Gastrocnemius medialis (tissue), 4 donors: Measurements from ENCODE around the gene MORN1.

Experiments
- POLR2A ChIP-seq, 2 donors: fragments of 450-650 bp; IDR thresholded peaks; one replicate each; pipeline ENCODE4 v1.6.1; 2017; ENCODE audit warnings: antibody characterized with exemption in 2 of 2, mild to moderate bottlenecking in 2 of 2, moderate library complexity in 2 of 2
- TF ChIP-seq, protein P1 (sequence below), 5 experiments: fragments of 450-650 bp in 3 of 5; fragments of 200-600 bp in 2 of 5; sonication (generic) in 2 of 5; IDR thresholded peaks in 4 of 5; conservative IDR thresholded peaks in 1 of 5; 1 replicate in 4 of 5; 2 replicates in 1 of 5; pipeline ENCODE4 v1.5.1; 2016 to 2019; ENCODE audit warnings: antibody characterized with exemption in 5 of 5, mild to moderate bottlenecking in 3 of 5, moderate library complexity in 3 of 5

DNA sequence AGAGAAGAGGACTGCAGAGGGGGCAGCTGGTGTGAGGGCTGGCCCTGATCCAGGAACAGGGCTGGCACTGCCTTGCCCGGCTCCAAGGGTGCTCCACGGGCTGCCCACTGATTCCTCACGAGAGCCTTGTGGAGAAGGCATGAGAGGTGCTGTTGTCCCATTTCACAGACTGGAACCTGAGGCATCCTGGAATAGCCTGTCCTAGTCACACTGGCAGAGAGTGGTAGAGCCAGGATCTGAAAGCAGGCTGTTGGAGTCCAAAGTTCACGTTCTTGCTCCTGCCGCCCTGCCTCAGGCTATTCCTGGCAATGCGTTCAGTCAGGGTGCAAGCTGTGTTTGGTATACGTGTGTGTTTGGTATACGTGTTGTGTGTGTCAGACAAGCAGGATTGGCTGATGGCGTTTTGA, 2.1 kb upstream of the MORN1 start:
- TF ChIP-seq, protein P1, sequence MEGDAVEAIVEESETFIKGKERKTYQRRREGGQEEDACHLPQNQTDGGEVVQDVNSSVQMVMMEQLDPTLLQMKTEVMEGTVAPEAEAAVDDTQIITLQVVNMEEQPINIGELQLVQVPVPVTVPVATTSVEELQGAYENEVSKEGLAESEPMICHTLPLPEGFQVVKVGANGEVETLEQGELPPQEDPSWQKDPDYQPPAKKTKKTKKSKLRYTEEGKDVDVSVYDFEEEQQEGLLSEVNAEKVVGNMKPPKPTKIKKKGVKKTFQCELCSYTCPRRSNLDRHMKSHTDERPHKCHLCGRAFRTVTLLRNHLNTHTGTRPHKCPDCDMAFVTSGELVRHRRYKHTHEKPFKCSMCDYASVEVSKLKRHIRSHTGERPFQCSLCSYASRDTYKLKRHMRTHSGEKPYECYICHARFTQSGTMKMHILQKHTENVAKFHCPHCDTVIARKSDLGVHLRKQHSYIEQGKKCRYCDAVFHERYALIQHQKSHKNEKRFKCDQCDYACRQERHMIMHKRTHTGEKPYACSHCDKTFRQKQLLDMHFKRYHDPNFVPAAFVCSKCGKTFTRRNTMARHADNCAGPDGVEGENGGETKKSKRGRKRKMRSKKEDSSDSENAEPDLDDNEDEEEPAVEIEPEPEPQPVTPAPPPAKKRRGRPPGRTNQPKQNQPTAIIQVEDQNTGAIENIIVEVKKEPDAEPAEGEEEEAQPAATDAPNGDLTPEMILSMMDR (IDR thresholded peaks at IDR 0.05 in 4 of 5, conservative IDR thresholded peaks at IDR 0.05 in 1 of 5): no peak
- no peak for TF ChIP-seq POLR2A (IDR thresholded peaks at IDR 0.05)
